ENCODE data around the gene MTHFSD.

- TF ChIP-seq CTCF (IDR thresholded peaks at IDR 0.05), result no peak
- no peak for TF ChIP-seq POLR2AphosphoS5 (IDR thresholded peaks at IDR 0.05)
Measured at GRCh38 chr16:86553356-86553755, 1.7 kb downstream of the MTHFSD start.
